ENCODE measurements around the gene DNAJB8.

GRCh38 chr3:128453501-128454309 lies 13.0 kb downstream of the DNAJB8 start:
- TF ChIP-seq CTCF (IDR thresholded peaks at IDR 0.05), result no peak
- TF ChIP-seq POLR2A (IDR thresholded peaks at IDR 0.05), result no peak
